B cell (primary cell): ENCODE data around the gene ADD3. TPM values are rescaled to one million over a fixed set of nuclear protein-coding genes. Genes with fewer than 3 reads are reported as not detected.

Experiments
- ATAC-seq: fragments of 200-7000 bp; cut with Tn5 transposase; one replicate; pipeline ENCODE4 v1.10.0; 2021; ENCODE audit warnings: low read depth, mild to moderate bottlenecking, moderate number of reproducible peaks, moderate library complexity
- CTCF ChIA-PET: fragments of 350-600 bp; sonication (Branson Sonifier 250); formaldehyde crosslinking; loops from one replicate; lab custom pipeline; 2021; ENCODE audit warnings: antibody characterized with exemption, inconsistent platforms; lab: Charles Lee
- POLR2A ChIA-PET: fragments of 350-600 bp; sonication (Branson Sonifier 250); formaldehyde crosslinking; loops from one replicate; lab custom pipeline; 2021; ENCODE audit warnings: antibody characterized with exemption; lab: Charles Lee
- DNase-seq: peaks from one replicate; pipeline ENCODE4 v3.0.0; 2013
- H2AFZ ChIP-seq: 2 replicates; pipeline ENCODE4 v1.6.1; 2012; ENCODE audit warnings: mild to moderate bottlenecking, low read depth, low read length; ENCODE audit not compliant: insufficient read depth, poor library complexity, severe bottlenecking
- H3K27ac ChIP-seq, 2 donors: 1 replicate in 1 of 2; 2 replicates in 1 of 2; pipeline ENCODE4 v1.5.1; 2012 to 2013; ENCODE audit warnings: low read length in 2 of 2, mild to moderate bottlenecking in 2 of 2, moderate library complexity in 1 of 2
- H3K27me3 ChIP-seq, 4 experiments: fragments of 200-600 bp in 1 of 4; sonication (generic) in 1 of 4; replicated peaks in 1 of 4; 1 replicate in 2 of 4; 2 replicates in 2 of 4; pipeline versions ENCODE4 v1.6.1 to v1.7.0; 2013 to 2016; ENCODE audit warnings: low read length in 3 of 4, mild to moderate bottlenecking in 2 of 4, mixed read lengths in 1 of 4, moderate library complexity in 1 of 4; ENCODE audit not compliant: insufficient read depth in 4 of 4, control insufficient read depth in 3 of 4; ENCODE audit errors: control extremely low read depth in 1 of 4
- H3K36me3 ChIP-seq, 2 experiments: replicated peaks in 1 of 2; 1 replicate in 1 of 2; 2 replicates in 1 of 2; pipeline versions ENCODE4 v1.6.1 to v1.7.1; 2013; ENCODE audit warnings: low read length in 1 of 2; ENCODE audit not compliant: insufficient read depth in 2 of 2, control insufficient read depth in 1 of 2; ENCODE audit errors: control extremely low read depth in 1 of 2, extremely low read depth in 1 of 2
- H3K4me1 ChIP-seq, 2 donors: fragments of 200-600 bp in 1 of 2; sonication (generic) in 1 of 2; 1 replicate in 1 of 2; 2 replicates in 1 of 2; pipeline versions ENCODE4 v1.5.1 to v1.6.1; 2013 to 2017; ENCODE audit warnings: low read length in 2 of 2; ENCODE audit not compliant: control insufficient read depth in 2 of 2, insufficient read depth in 2 of 2
- H3K4me2 ChIP-seq: replicated peaks from 2 replicates; pipeline ENCODE3; 2012; ENCODE audit warnings: mild to moderate bottlenecking, low read depth, low read length; ENCODE audit not compliant: poor library complexity, severe bottlenecking
- H3K4me3 ChIP-seq, 5 experiments: fragments of 200-600 bp in 1 of 5; sonication (generic) in 1 of 5; 1 replicate in 3 of 5; 2 replicates in 2 of 5; pipeline versions ENCODE4 v1.5.1 to v1.7.0; 2011 to 2016; ENCODE audit warnings: low read length in 4 of 5, mild to moderate bottlenecking in 4 of 5, low read depth in 2 of 5, control low read depth in 1 of 5, moderate library complexity in 1 of 5; ENCODE audit not compliant: insufficient read depth in 1 of 5; ENCODE audit errors: control extremely low read depth in 1 of 5, extremely low read depth in 1 of 5
- H3K79me2 ChIP-seq: fragments of 200-600 bp; sonication (generic); one replicate; pipeline ENCODE4 v1.6.0; 2016; ENCODE audit warnings: low read length; ENCODE audit not compliant: control insufficient read depth, insufficient read depth
- H3K9ac ChIP-seq: fragments of 200-600 bp; sonication (generic); 2 replicates; pipeline ENCODE4 v1.6.1; 2017; ENCODE audit warnings: mild to moderate bottlenecking, low read length, moderate library complexity
- H3K9me3 ChIP-seq, 3 donors: one replicate each; pipeline versions ENCODE4 v1.6.1 to v1.7.1; 2013; ENCODE audit warnings: low read length in 2 of 3; ENCODE audit not compliant: control insufficient read depth in 2 of 3, insufficient read depth in 1 of 3; ENCODE audit errors: control extremely low read depth in 1 of 3
- H4K20me1 ChIP-seq: 2 replicates; pipeline ENCODE4 v1.6.0; 2012; ENCODE audit warnings: mild to moderate bottlenecking, low read length; ENCODE audit not compliant: insufficient read depth, control insufficient read depth, poor library complexity, severe bottlenecking
- H3K27ac Mint-ChIP-seq: one replicate; pipeline ENCODE4 v1.8.0; 2021; ENCODE audit warnings: mixed read lengths
- H3K27me3 Mint-ChIP-seq: one replicate; pipeline ENCODE4 v1.8.0; 2021; ENCODE audit warnings: mixed read lengths
- H3K4me1 Mint-ChIP-seq: one replicate; pipeline ENCODE4 v1.8.0; 2021; ENCODE audit warnings: mixed read lengths
- H3K4me3 Mint-ChIP-seq: one replicate; pipeline ENCODE4 v1.8.0; 2021; ENCODE audit warnings: mixed read lengths
- H3K9me3 Mint-ChIP-seq: one replicate; pipeline ENCODE4 v1.8.0; 2022; ENCODE audit warnings: mixed read lengths; ENCODE audit not compliant: insufficient read depth
- CTCF ChIP-seq: fragments of 200-600 bp; IDR thresholded peaks from one replicate; pipeline ENCODE4 v1.8.0; 2022; ENCODE audit warnings: antibody characterized with exemption, mild to moderate bottlenecking
- EZH2 ChIP-seq: IDR thresholded peaks from 2 replicates; pipeline ENCODE4 v1.6.1; 2012; ENCODE audit warnings: borderline replicate concordance, low read depth, mild to moderate bottlenecking, moderate library complexity, low read length; ENCODE audit not compliant: insufficient read depth, poor library complexity, severe bottlenecking
- WGBS: methylation state at CpG from one replicate; pipeline ENCODE4 v1.1.5; 2013; ENCODE audit warnings: missing lambda C conversion rate; ENCODE audit not compliant: insufficient coverage; 5-methylcytosine and 5-hydroxymethylcytosine counted together
- intact Hi-C: fragments of 100-400 bp; cut with micrococcal nuclease; formaldehyde crosslinking; loops from one replicate; pipeline ENCODE4 v1.10.0; 2022
- polyA plus RNA-seq: library from polyadenylated mRNA; depleted of rRNA; stranded (reverse); fragments of >200 nt; gene quantifications from 2 replicates; pipeline ENCODE4 v1.2.3, GENCODE V29; 2012
- total RNA-seq, 2 donors: library from RNA; stranded (reverse); fragments of 120-200 nt in 1 of 2; gene quantifications; 1 replicate in 1 of 2; 2 replicates in 1 of 2; pipeline versions ENCODE4 v1.2.3 to v1.2.4, GENCODE V29; 2013 to 2022

The ADD3 gene
- total and polyA plus RNA-seq, 2 donors (not counting 1 experiment from before 2014, with no cell fraction given) = 156 to 185 TPM

- POLR2A ChIA-PET = no interaction called here
- Histone ChIP-seq H3K4me3 (no peak overlapping the region), H3K4me1 (peaks cover 25 to 30% of the 10 kb centered on the region in 2 donors), H3K9me3 (peaks cover 0 to 3% (median 2%) of the 10 kb centered on the region in 3 donors), H3K4me2 (no peak overlapping the region), H3K9ac (no peak overlapping the region), H3K79me2 (no peaks in the 10 kb centered on the region), H3K36me3 (no peaks in the 10 kb centered on the region), H3K27me3 (peaks cover 0 to 40% (median 15%) of the 10 kb centered on the region in 4 experiments), H2AFZ (no peak overlapping the region), H3K27ac (no peak overlapping the region), H4K20me1 (no peaks in the 10 kb centered on the region)
- CTCF ChIA-PET = no interaction called here
- intact Hi-C loops = no loop called here
- Mint-ChIP-seq H3K4me1 (peaks cover 25% of the 10 kb centered on the region), H3K27ac (no peak overlapping the region), H3K27me3 (peaks cover 31% of the 10 kb centered on the region), H3K9me3 (no peaks in the 10 kb centered on the region), H3K4me3 (no peak overlapping the region)
- TF ChIP-seq CTCF (no peak), EZH2 (no peak)
- DNase-seq (no peak), ATAC-seq (no peak)
Measured at GRCh38 chr10:110160522-110160921, 152.7 kb downstream of the ADD3 start.

- CTCF ChIA-PET = no interaction called here
- H3K9me3 Mint-ChIP-seq = no peaks in the 10 kb centered on the region
- intact Hi-C loops = no loop called here
Measured at GRCh38 chr10:110162741-110163145, 155.0 kb downstream of the ADD3 start.

More at GRCh38 chr10:110162741-110163145, 155.0 kb downstream of the ADD3 start:
- Histone ChIP-seq H3K4me1 (peaks cover 4 to 12% of the 10 kb centered on the region in 2 donors), H2AFZ (no peak overlapping the region), H3K4me2 (no peak overlapping the region), H3K79me2 (no peaks in the 10 kb centered on the region), H4K20me1 (no peaks in the 10 kb centered on the region), H3K9ac (no peak overlapping the region), H3K27ac (no peak overlapping the region), H3K9me3 (peaks cover 0 to 3% (median 2%) of the 10 kb centered on the region in 3 donors), H3K36me3 (no peaks in the 10 kb centered on the region), H3K27me3 (peaks cover 1 to 59% (median 25%) of the 10 kb centered on the region in 4 experiments), H3K4me3 (no peak overlapping the region)
- no peak overlapping the region for H3K27ac Mint-ChIP-seq
- peaks cover 10% of the 10 kb centered on the region for H3K4me1 Mint-ChIP-seq
- H3K4me3 Mint-ChIP-seq = no peak overlapping the region
- ATAC-seq (no peak), DNase-seq (no peak)
- TF ChIP-seq CTCF = no peak
- TF ChIP-seq EZH2 = no peak
- POLR2A ChIA-PET = interaction anchor here (0.5 kb wide), 1 partner anchor 11 kb away, joined by 5 read pairs; no protein-coding TSS in a partner anchor
- H3K27me3 Mint-ChIP-seq = peaks cover 41% of the 10 kb centered on the region
- 39% methylated on average over 5 of the region's 6 CpGs for WGBS
